ENCODE results near the gene RNF224. TPM values are rescaled to one million over a fixed set of nuclear protein-coding genes. Genes with fewer than 3 reads are reported as not detected.

The RNF224 gene
- total RNA-seq, 1 donor from 2014 or later, result not detected

DNA sequence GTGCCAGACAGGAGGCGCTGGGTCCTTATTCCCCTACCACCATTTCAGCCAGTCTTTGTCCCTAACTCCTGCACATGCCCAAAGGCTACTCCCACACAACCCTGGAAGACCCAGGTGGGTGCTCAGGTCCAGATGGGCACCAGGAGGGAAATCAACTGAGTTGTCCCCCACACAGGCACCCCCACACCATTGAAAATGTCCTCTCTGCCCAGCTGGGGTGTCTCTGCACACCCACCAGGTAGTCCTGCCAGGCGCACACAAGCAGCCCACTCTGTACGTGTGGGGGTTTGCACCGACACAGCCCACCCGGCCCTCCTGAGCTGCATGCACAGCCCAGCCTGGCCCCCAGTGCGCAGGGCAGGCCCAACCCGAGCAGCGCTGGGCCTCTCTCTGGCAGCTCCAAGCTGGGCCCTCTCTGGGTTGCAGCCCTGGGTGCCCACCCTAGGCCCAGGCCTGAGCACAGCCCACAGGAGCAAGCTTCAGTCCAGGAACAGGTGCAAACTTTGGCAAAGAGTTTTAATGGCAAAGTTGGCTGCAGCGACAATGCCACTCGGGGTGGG is 7.5 kb upstream of the RNF224 start:
- no peak for DNase-seq (ENCODE audit: low read depth)
- TF ChIP-seq, protein P1, sequence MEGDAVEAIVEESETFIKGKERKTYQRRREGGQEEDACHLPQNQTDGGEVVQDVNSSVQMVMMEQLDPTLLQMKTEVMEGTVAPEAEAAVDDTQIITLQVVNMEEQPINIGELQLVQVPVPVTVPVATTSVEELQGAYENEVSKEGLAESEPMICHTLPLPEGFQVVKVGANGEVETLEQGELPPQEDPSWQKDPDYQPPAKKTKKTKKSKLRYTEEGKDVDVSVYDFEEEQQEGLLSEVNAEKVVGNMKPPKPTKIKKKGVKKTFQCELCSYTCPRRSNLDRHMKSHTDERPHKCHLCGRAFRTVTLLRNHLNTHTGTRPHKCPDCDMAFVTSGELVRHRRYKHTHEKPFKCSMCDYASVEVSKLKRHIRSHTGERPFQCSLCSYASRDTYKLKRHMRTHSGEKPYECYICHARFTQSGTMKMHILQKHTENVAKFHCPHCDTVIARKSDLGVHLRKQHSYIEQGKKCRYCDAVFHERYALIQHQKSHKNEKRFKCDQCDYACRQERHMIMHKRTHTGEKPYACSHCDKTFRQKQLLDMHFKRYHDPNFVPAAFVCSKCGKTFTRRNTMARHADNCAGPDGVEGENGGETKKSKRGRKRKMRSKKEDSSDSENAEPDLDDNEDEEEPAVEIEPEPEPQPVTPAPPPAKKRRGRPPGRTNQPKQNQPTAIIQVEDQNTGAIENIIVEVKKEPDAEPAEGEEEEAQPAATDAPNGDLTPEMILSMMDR (conservative IDR thresholded peaks at IDR 0.05; ENCODE audit: low read depth, low read length), result no peak
- no peak overlapping the region for H3K4me3 ChIP-seq (ENCODE audit: low read depth, low read length)

DNA sequence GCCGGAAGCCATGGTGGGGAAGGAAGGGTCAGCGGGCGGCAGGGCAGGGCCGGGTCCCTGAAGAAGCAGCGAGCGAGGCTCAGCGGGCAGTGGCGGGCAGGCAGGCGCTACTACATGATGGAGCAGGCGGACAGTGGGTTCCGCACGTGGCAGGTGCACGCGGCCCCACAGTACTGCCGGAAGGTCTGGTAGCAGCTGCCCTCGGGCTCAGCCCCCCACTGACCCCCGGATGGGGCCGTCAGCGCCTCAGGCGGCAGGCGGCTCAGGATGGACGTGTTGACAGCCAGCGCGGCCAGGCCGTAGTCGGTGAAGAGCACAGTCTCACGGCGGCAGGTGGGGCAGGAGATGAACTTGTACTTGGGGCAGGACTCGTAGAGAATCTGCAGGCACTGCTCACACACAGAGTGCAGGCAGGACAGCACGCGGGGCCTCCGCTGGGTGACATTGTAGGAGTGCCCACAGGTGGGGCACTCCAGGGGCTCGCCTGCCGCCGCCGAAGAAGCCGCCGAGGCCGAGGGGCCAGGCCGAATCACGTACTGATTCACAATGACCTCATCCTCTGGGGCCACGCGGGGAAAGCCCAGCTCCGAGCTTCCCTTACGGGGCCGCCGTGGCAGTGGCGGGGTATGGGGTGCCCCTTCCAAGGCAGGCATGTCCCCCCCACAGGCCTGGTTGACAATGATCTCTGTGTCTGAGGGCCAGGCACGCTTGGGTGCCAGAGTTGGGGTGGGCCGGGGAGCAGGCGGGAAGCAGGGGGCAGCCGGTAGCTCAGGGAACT is 6.8 kb upstream of the RNF224 start:
- TF ChIP-seq, protein P1 (conservative IDR thresholded peaks at IDR 0.05; ENCODE audit: low read depth, low read length), result no peak
- H3K4me3 ChIP-seq (ENCODE audit: low read depth, low read length), result no peak overlapping the region
- no peak for DNase-seq (ENCODE audit: low read depth)

DNA sequence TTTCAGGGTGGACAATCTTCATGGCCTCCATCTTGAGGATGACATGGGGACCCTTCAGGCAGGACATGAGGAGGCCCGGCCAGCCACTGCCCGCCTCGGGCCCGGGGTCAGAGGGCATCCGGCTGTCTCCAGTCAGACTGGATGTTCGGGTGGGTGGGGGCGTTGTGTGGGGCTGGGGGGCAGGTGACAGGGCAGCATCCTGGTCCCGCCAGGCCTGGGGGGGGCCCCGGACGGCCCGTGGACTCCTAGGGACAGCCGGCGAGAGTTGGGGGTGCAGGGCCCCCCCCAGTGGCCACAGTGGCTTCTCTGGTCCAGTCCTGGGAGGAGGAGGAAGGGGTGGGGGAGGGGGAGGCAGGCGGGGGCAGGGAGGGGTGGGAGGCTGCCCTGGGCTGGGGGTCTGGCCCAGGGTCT is 6.2 kb upstream of the RNF224 start:
- TF ChIP-seq, protein P1 (conservative IDR thresholded peaks at IDR 0.05; ENCODE audit: low read depth, low read length), result no peak
- no peak for DNase-seq (ENCODE audit: low read depth)

DNA sequence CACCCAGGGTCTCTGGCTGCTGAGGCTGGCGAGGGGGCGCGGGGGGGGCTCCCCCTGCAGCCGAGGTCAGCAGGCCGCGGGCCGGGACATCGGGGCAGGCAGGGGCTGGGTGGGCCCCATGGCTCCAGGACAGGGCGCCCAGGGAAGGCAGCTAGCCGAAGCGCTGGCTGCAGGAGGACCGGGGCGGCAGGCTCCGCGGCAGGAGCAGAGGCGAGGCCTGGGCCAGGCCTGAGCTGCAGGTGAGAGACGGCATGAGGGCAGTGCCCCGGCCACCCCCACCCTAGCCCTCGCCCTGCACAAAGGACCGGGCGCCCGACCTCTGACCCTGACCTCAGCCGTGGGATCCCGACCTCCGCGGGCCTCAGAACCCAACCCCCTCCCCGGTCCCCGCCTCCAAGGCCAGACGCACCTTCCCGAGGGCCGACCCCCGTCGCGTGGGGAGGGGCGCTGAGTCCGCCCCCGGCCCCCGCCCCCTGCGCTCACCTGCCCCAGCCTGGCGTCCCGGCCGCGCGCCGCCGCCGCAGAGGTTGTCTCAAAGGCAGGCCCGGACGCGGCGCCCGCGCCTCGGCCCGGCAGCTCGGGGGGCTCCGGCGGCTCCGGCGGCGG is 5.7 kb upstream of the RNF224 start:
- TF ChIP-seq, protein P1 (conservative IDR thresholded peaks at IDR 0.05; ENCODE audit: low read depth, low read length), result no peak
- DNase-seq (ENCODE audit: low read depth), result no peak
- H3K4me3 ChIP-seq (ENCODE audit: low read depth, low read length), result peak overlapping the region; percentile 52

More for the DNA sequence above, 6.2 kb upstream of the RNF224 start:
- H3K4me3 ChIP-seq (ENCODE audit: low read depth, low read length), result no peak overlapping the region

DNA sequence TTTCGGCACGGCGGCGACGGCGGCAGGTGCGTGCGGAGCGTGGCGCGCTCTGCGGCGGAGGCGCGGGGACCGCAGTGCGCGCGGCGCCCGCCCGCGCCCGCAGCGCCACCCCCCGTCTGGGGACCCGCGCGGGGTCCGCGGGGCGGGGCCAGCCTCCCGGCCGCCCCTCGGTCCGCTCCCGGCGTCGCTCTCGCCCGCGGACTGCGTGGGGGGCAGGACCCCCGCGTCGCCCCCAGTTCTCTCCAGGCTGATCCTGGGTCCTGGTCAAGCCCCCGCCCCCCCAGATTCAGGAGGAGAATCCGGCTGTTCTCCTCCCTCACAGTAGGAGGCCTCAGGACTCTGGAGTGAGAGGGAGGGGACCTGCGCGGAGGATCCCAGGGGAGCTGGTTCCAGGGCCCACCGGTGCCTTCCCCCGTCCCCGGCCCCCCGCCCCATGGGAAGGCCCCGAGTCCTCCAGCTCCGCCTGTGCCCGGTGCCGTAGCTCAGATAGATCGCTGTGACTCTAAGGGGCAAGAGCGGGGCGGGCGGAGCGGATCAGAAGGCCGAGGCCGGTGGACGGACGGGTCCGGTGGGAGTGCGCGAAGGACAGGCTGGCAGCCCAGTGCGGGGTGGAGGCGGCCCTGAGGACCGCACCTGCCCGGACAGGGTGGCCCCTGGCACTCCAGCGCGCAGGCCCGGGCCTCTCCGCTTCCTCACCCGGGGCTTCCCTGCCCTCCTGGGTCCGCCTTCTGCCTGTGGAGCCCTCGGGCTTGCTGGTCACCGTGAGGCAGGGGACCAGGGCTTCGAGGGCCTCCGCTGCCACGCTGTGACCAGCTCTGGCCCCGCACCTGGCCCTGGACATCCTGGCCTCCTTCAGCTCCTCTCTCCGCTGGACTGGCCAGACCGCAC is 4.9 kb upstream of the RNF224 start, which contains the start of gene RNF208:
RNF208 (minus strand) TSS at position 51 of the 888 bp plus-strand sequence. CDS start 1,028 bp downstream, outside the sequence.
- TF ChIP-seq, protein P1 (conservative IDR thresholded peaks at IDR 0.05; ENCODE audit: low read depth, low read length), result no peak
- no peak for DNase-seq (ENCODE audit: low read depth)
- H3K4me3 ChIP-seq (ENCODE audit: low read depth, low read length), result peak within 1 kb of the TSS; percentile 91

All from epithelial cell of proximal tubule (primary cell).